Osteocyte (in vitro differentiated cells): Measurements from ENCODE around the gene FGR. TPM values are rescaled to one million over a fixed set of nuclear protein-coding genes. Genes with fewer than 3 reads are reported as not detected.
A peak's percentile ranks its signal among the peaks of the same experiment; 100 is the strongest.

Source experiments
- DNase-seq: peaks from one replicate; pipeline ENCODE4 v3.0.0; 2021; ENCODE audit warnings: mixed read lengths; ENCODE audit not compliant: unreplicated experiment; ENCODE audit errors: extremely low spot score
- H3K27ac Mint-ChIP-seq: one replicate; pipeline ENCODE4 v1.8.0; 2021; ENCODE audit warnings: mild to moderate bottlenecking, mixed read lengths; ENCODE audit not compliant: unreplicated experiment
- H3K27me3 Mint-ChIP-seq: one replicate; pipeline ENCODE4 v1.8.0; 2021; ENCODE audit warnings: mixed read lengths; ENCODE audit not compliant: unreplicated experiment
- H3K36me3 Mint-ChIP-seq: one replicate; pipeline ENCODE4 v1.8.0; 2021; ENCODE audit warnings: mixed read lengths; ENCODE audit not compliant: unreplicated experiment
- H3K4me1 Mint-ChIP-seq: one replicate; pipeline ENCODE4 v1.8.0; 2021; ENCODE audit warnings: mixed read lengths; ENCODE audit not compliant: unreplicated experiment
- H3K4me3 Mint-ChIP-seq: one replicate; pipeline ENCODE4 v1.8.0; 2021; ENCODE audit warnings: mild to moderate bottlenecking, moderate library complexity, mixed read lengths; ENCODE audit not compliant: unreplicated experiment
- H3K9me3 Mint-ChIP-seq: one replicate; pipeline ENCODE4 v1.8.0; 2021; ENCODE audit warnings: mixed read lengths; ENCODE audit not compliant: unreplicated experiment
- CTCF ChIP-seq: fragments of 200-600 bp; sonication (generic); IDR thresholded peaks from 2 replicates; pipeline ENCODE4 v1.5.0; 2021; ENCODE audit warnings: antibody characterized with exemption, mild to moderate bottlenecking, moderate library complexity
- total RNA-seq: library from RNA; stranded (reverse); gene quantifications from 2 replicates; pipeline ENCODE4 v1.2.1, GENCODE V29; 2021

FGR gene
- total RNA-seq, 1 donor from 2014 or later = not detected

- peak overlapping the region; percentile 93 for H3K27ac Mint-ChIP-seq
- peak overlapping the region; percentile 96 for H3K4me3 Mint-ChIP-seq
- no peaks in the 10 kb centered on the region for H3K9me3 Mint-ChIP-seq
- no peaks in the 10 kb centered on the region for H3K27me3 Mint-ChIP-seq
- no peaks in the 10 kb centered on the region for H3K36me3 Mint-ChIP-seq
- TF ChIP-seq CTCF = no peak
- peaks cover 10% of the 10 kb centered on the region for H3K4me1 Mint-ChIP-seq
- no peak for DNase-seq
These were observed 31.7 kb downstream of the FGR start for GRCh38 chr1:27603309-27603680.

GRCh38 chr1:27602462-27603308 is 32.3 kb downstream of the FGR start:
- no peaks in the 10 kb centered on the region for H3K36me3 Mint-ChIP-seq
- peak overlapping the region; percentile 96 for H3K4me3 Mint-ChIP-seq
- no peak for DNase-seq

GRCh38 chr1:27601771-27602461 is 33.1 kb downstream of the FGR start:
- Mint-ChIP-seq H3K4me3 (no peak overlapping the region), H3K4me1 (peaks cover 10% of the 10 kb centered on the region), H3K27me3 (no peaks in the 10 kb centered on the region), H3K9me3 (no peaks in the 10 kb centered on the region), H3K27ac (peak overlapping the region; percentile 86), H3K36me3 (no peaks in the 10 kb centered on the region)
- no peak for TF ChIP-seq CTCF
- DNase-seq = no peak

More at GRCh38 chr1:27602462-27603308, 32.3 kb downstream of the FGR start:
- no peak for TF ChIP-seq CTCF
- H3K27me3 Mint-ChIP-seq = no peaks in the 10 kb centered on the region
- peaks cover 10% of the 10 kb centered on the region for H3K4me1 Mint-ChIP-seq
- H3K27ac Mint-ChIP-seq = peak overlapping the region; percentile 86
- H3K9me3 Mint-ChIP-seq = no peaks in the 10 kb centered on the region

- H3K4me3 Mint-ChIP-seq = no peak overlapping the region
- peaks cover 10% of the 10 kb centered on the region for H3K4me1 Mint-ChIP-seq
- TF ChIP-seq CTCF = no peak
- H3K27ac Mint-ChIP-seq = no peak overlapping the region
- no peaks in the 10 kb centered on the region for H3K27me3 Mint-ChIP-seq
- H3K9me3 Mint-ChIP-seq = no peaks in the 10 kb centered on the region
- no peak for DNase-seq
- H3K36me3 Mint-ChIP-seq = no peaks in the 10 kb centered on the region
These were observed 33.6 kb downstream of the FGR start for GRCh38 chr1:27601321-27601770.

- Mint-ChIP-seq H3K27me3 (no peaks in the 10 kb centered on the region), H3K27ac (no peak overlapping the region), H3K9me3 (no peaks in the 10 kb centered on the region), H3K36me3 (no peaks in the 10 kb centered on the region), H3K4me3 (no peak overlapping the region), H3K4me1 (peaks cover 10% of the 10 kb centered on the region)
- TF ChIP-seq CTCF = peak; percentile 33
- DNase-seq = no peak
These were observed 34.3 kb downstream of the FGR start for GRCh38 chr1:27600498-27601175.
